ENCODE measurements around the gene PPFIA2. TPM values are rescaled to one million over a fixed set of nuclear protein-coding genes. Genes with fewer than 3 reads are reported as not detected.
"Not testable (repeated sequence)": the region's sequence is repeated elsewhere in the genome, so short reads cannot be mapped to it uniquely, and the experiment has no call there.

PPFIA2 gene
- total and polyA plus RNA-seq, 7 donors = 0.04 to 1.2 (median 0.25) TPM

DNA sequence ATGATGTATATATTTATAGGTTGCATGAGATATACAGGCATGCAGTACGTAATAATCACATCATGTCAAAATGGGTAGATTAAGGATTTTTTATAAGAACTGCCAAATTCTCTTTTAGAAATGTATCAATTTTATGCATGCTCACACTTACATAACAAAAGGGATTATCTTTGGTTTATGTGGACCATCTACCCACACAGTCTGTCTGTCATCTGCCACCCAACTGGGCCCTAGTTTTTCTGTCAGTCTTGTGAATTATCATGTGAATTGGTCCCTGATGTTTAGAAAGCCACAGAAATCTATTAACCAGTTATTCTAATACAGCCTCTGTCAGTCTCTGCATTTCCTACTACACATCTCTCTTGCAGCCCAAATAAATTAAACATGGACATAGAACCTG lies 547.8 kb downstream of the PPFIA2 start:
- H3K9me3 ChIP-seq = no peaks in the 10 kb centered on the region
- no peaks in the 10 kb centered on the region for H3K27me3 ChIP-seq (ENCODE audit: insufficient read depth in 3 of 3, low read length in 2 of 3)
- intact Hi-C loops (cut with DNase I) = no loop called here
- H3K4me3 ChIP-seq = no peak overlapping the region
- WGBS, 3 donors = 93 to 100% (median 95%) methylated on average over 1 of the region's 1 CpG
- H3K27ac ChIP-seq = no peak overlapping the region
- DNase-seq (no peak), ATAC-seq (no peak)
- H3K4me1 ChIP-seq = peaks cover 5% of the 10 kb centered on the region
- TF ChIP-seq, protein P1, sequence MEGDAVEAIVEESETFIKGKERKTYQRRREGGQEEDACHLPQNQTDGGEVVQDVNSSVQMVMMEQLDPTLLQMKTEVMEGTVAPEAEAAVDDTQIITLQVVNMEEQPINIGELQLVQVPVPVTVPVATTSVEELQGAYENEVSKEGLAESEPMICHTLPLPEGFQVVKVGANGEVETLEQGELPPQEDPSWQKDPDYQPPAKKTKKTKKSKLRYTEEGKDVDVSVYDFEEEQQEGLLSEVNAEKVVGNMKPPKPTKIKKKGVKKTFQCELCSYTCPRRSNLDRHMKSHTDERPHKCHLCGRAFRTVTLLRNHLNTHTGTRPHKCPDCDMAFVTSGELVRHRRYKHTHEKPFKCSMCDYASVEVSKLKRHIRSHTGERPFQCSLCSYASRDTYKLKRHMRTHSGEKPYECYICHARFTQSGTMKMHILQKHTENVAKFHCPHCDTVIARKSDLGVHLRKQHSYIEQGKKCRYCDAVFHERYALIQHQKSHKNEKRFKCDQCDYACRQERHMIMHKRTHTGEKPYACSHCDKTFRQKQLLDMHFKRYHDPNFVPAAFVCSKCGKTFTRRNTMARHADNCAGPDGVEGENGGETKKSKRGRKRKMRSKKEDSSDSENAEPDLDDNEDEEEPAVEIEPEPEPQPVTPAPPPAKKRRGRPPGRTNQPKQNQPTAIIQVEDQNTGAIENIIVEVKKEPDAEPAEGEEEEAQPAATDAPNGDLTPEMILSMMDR (IDR thresholded peaks at IDR 0.05) = no peak
- H3K36me3 ChIP-seq (ENCODE audit: insufficient read depth in 1 of 2, low read depth in 1 of 2) = peaks cover 0 to 11% of the 10 kb centered on the region in 2 donors

GRCh38 chr12:81209772-81210225 lies 549.4 kb downstream of the PPFIA2 start:
- WGBS, 3 donors = 55 to 65% (median 58%) methylated on average over 2 of the region's 2 CpGs
- H3K4me3 ChIP-seq; H3K36me3 ChIP-seq (ENCODE audit: insufficient read depth in 1 of 2, low read depth in 1 of 2); H3K4me1 ChIP-seq; DNase-seq; H3K27me3 ChIP-seq (ENCODE audit: insufficient read depth in 3 of 3, low read length in 2 of 3); intact Hi-C loops (cut with DNase I); H3K9me3 ChIP-seq: not testable (repeated sequence)
- H3K27ac ChIP-seq = peak overlapping the region; percentile 56
- ATAC-seq = peak; percentile 66 to 86 (median 78)

GRCh38 chr12:81209012-81209411 lies 550.1 kb downstream of the PPFIA2 start:
- H3K27me3 ChIP-seq (ENCODE audit: insufficient read depth in 3 of 3, low read length in 2 of 3) = no peaks in the 10 kb centered on the region
- H3K4me1 ChIP-seq = peaks cover 5% of the 10 kb centered on the region
- TF ChIP-seq, protein P1 (IDR thresholded peaks at IDR 0.05) = no peak
- H3K36me3 ChIP-seq (ENCODE audit: insufficient read depth in 1 of 2, low read depth in 1 of 2) = no peaks in the 10 kb centered on the region
- DNase-seq (no peak), ATAC-seq (peak in 1 of 4 donors; percentile 38)
- H3K27ac ChIP-seq = peak overlapping the region; percentile 56
- no peaks in the 10 kb centered on the region for H3K9me3 ChIP-seq
- intact Hi-C loops (cut with DNase I) = no loop called here
- H3K4me3 ChIP-seq = no peak overlapping the region

- WGBS, 3 donors = 73 to 74% (median 73%) methylated on average over 9 of the region's 9 CpGs
- Histone ChIP-seq H3K27me3 (ENCODE audit: insufficient read depth in 3 of 3, low read length in 2 of 3) (no peaks in the 10 kb centered on the region), H3K4me3 (no peak overlapping the region), H3K4me1 (peaks cover 5% of the 10 kb centered on the region), H3K27ac (no peak overlapping the region), H3K36me3 (ENCODE audit: insufficient read depth in 1 of 2, low read depth in 1 of 2) (no peaks in the 10 kb centered on the region), H3K9me3 (no peaks in the 10 kb centered on the region)
- ATAC-seq (no peak), DNase-seq (no peak)
- TF ChIP-seq, protein P1 (IDR thresholded peaks at IDR 0.05) = no peak
- intact Hi-C loops (cut with DNase I) = no loop called here
Observed at GRCh38 chr12:81208187-81208911, 550.8 kb downstream of the PPFIA2 start.

Measured in psoas muscle (tissue), 8 donors.